ENCODE data around the gene ING5.

Gene ING5

GRCh38 chr2:241701399-241702154 lies at the start of gene ING5:
Gene ING5, plus strand, starts transcription at chr2:241702039. Its CDS starts 27 bp downstream, at chr2:241702066.
- TF ChIP-seq CTCF (IDR thresholded peaks at IDR 0.05; ENCODE audit: poor library complexity, severe bottlenecking), result peak; percentile 16
- ATAC-seq (ENCODE audit: low read depth) (peak; percentile 72), DNase-seq (ENCODE audit: low spot score) (peak; percentile 94)
- H3K4me1 ChIP-seq (ENCODE audit: insufficient read depth, poor library complexity, severe bottlenecking), result peaks cover 5% of the 10 kb centered on the region
- peak within 1 kb of the TSS; percentile 74 for H3K27ac ChIP-seq (ENCODE audit: poor library complexity, severe bottlenecking)
- H3K4me3 ChIP-seq (ENCODE audit: severe bottlenecking), result peak within 1 kb of the TSS; percentile 63
- H3K9me3 ChIP-seq (ENCODE audit: severe bottlenecking), result no peaks in the 10 kb centered on the region
- no peaks in the 10 kb centered on the region for H3K27me3 ChIP-seq (ENCODE audit: insufficient read depth, poor library complexity, severe bottlenecking)
- H3K36me3 ChIP-seq (ENCODE audit: low read depth), result peaks cover 25% of the 10 kb centered on the region

- Histone ChIP-seq H3K27ac (ENCODE audit: poor library complexity, severe bottlenecking) (no peak overlapping the region), H3K36me3 (ENCODE audit: low read depth) (peaks cover 48% of the 10 kb centered on the region), H3K4me3 (ENCODE audit: severe bottlenecking) (no peak overlapping the region), H3K27me3 (ENCODE audit: insufficient read depth, poor library complexity, severe bottlenecking) (no peaks in the 10 kb centered on the region), H3K9me3 (ENCODE audit: severe bottlenecking) (no peaks in the 10 kb centered on the region), H3K4me1 (ENCODE audit: insufficient read depth, poor library complexity, severe bottlenecking) (no peaks in the 10 kb centered on the region)
- no peak for ATAC-seq (ENCODE audit: low read depth)
- TF ChIP-seq CTCF (IDR thresholded peaks at IDR 0.05; ENCODE audit: poor library complexity, severe bottlenecking), result no peak
- DNase-seq (ENCODE audit: low spot score), result no peak
These were observed 49.7 kb upstream of the ING5 start for GRCh38 chr2:241652142-241652541.

GRCh38 chr2:241652722-241653121 lies 49.1 kb upstream of the ING5 start:
- Histone ChIP-seq H3K4me3 (ENCODE audit: severe bottlenecking) (no peak overlapping the region), H3K27me3 (ENCODE audit: insufficient read depth, poor library complexity, severe bottlenecking) (no peaks in the 10 kb centered on the region), H3K36me3 (ENCODE audit: low read depth) (peaks cover 48% of the 10 kb centered on the region), H3K27ac (ENCODE audit: poor library complexity, severe bottlenecking) (no peak overlapping the region), H3K9me3 (ENCODE audit: severe bottlenecking) (no peaks in the 10 kb centered on the region), H3K4me1 (ENCODE audit: insufficient read depth, poor library complexity, severe bottlenecking) (no peaks in the 10 kb centered on the region)
- no peak for ATAC-seq (ENCODE audit: low read depth)
- no peak for TF ChIP-seq CTCF (IDR thresholded peaks at IDR 0.05; ENCODE audit: poor library complexity, severe bottlenecking)
- DNase-seq (ENCODE audit: low spot score), result no peak

- H3K27me3 ChIP-seq (ENCODE audit: insufficient read depth, poor library complexity, severe bottlenecking), result no peaks in the 10 kb centered on the region
- H3K27ac ChIP-seq (ENCODE audit: poor library complexity, severe bottlenecking), result no peak overlapping the region
- H3K9me3 ChIP-seq (ENCODE audit: severe bottlenecking), result no peaks in the 10 kb centered on the region
- H3K4me1 ChIP-seq (ENCODE audit: insufficient read depth, poor library complexity, severe bottlenecking), result no peaks in the 10 kb centered on the region
- DNase-seq (ENCODE audit: low spot score), result no peak
- no peak for TF ChIP-seq CTCF (IDR thresholded peaks at IDR 0.05; ENCODE audit: poor library complexity, severe bottlenecking)
- ATAC-seq (ENCODE audit: low read depth), result no peak
- H3K36me3 ChIP-seq (ENCODE audit: low read depth), result peaks cover 48% of the 10 kb centered on the region
- no peak overlapping the region for H3K4me3 ChIP-seq (ENCODE audit: severe bottlenecking)
These were observed 48.6 kb upstream of the ING5 start for GRCh38 chr2:241653210-241653750.

GRCh38 chr2:241654551-241654950 lies 47.3 kb upstream of the ING5 start:
- no peaks in the 10 kb centered on the region for H3K27me3 ChIP-seq (ENCODE audit: insufficient read depth, poor library complexity, severe bottlenecking)
- H3K27ac ChIP-seq (ENCODE audit: poor library complexity, severe bottlenecking), result no peak overlapping the region
- H3K4me1 ChIP-seq (ENCODE audit: insufficient read depth, poor library complexity, severe bottlenecking), result no peaks in the 10 kb centered on the region
- H3K9me3 ChIP-seq (ENCODE audit: severe bottlenecking), result no peaks in the 10 kb centered on the region
- no peak for DNase-seq (ENCODE audit: low spot score)
- no peak for TF ChIP-seq CTCF (IDR thresholded peaks at IDR 0.05; ENCODE audit: poor library complexity, severe bottlenecking)
- H3K4me3 ChIP-seq (ENCODE audit: severe bottlenecking), result no peak overlapping the region
- peaks cover 55% of the 10 kb centered on the region for H3K36me3 ChIP-seq (ENCODE audit: low read depth)
- no peak for ATAC-seq (ENCODE audit: low read depth)

Measured in RWPE2 (cell line).